ENCODE data around the gene GNG12.

GNG12 gene

DNA sequence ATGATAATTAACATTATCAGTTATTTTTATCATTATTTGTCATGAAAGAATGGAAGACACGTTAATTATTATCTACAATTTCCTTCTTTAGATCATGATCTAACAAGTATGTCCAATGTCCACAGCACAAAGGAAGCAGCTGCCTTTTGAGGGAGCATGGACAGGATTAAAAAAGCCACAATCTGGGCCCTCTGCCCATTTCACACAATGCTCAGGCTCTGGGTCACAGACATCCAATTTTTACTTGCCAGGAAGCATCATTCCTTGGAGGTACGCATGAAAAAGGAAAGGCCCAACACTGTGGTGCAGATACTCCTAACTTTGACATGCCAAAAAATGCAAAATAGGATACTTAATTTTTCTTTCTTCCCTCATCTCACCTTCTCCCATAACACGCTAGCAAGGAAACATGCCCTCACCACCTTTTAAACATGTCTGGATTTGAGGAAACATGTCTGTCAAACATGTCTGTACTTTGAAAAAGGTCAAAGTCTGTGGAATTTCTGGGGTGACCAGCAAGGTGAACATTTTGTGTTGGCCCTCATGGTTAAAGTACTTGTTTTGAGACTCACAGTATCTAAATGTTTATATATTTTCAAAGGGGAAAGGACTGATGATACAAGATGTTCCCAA is 108.2 kb downstream of the GNG12 start:
- DNase-seq, result no peak

DNA sequence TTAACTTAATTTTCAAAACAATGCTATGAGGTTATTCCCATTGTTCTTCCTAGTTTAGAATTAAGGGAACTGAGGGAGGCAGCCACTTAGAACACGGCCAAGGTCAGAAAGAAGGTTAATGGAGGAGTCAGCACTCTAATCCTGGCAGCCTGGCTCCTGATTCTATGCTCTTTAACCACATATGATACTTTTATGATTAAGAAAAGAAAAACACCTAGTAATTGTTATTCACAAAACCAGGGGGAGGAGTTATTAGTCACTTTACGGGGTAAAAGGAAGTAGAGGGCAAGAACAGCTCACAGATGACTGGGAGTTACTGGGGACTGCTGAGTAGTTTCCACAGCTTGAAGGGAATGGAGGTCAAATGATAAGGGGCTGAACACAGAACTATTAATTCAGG is 109.6 kb downstream of the GNG12 start:
- DNase-seq, result no peak

DNA sequence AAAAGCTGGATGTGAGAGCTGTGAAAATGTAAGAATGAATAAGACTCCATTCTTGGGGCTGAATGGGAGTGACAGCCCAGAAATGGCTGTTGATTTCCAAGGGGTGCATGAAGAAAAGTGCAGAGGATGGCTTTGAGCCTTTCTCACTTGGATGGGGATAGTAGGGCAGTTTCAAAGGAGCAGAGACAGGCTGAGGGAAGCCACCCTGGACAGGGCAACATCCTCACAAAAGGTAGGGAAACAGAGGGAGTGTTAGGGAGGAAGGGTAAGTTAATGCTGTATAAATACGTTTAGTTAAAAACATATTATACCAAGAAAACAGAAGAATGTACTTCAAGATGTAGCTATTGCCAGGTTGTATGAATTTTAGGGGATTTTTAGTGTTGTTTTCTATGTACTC is 110.1 kb downstream of the GNG12 start:
- DNase-seq, result no peak

- DNase-seq, result no peak
Observed at GRCh38 chr1:67722292-67722944, 110.8 kb downstream of the GNG12 start.

GRCh38 chr1:67721650-67722291 is 111.5 kb downstream of the GNG12 start:
- DNase-seq, result no peak

GRCh38 chr1:67721112-67721511 is 112.2 kb downstream of the GNG12 start:
- no peak for DNase-seq

- peak; percentile 60 for DNase-seq
Observed at GRCh38 chr1:67719329-67720196, 113.7 kb downstream of the GNG12 start.

DNA sequence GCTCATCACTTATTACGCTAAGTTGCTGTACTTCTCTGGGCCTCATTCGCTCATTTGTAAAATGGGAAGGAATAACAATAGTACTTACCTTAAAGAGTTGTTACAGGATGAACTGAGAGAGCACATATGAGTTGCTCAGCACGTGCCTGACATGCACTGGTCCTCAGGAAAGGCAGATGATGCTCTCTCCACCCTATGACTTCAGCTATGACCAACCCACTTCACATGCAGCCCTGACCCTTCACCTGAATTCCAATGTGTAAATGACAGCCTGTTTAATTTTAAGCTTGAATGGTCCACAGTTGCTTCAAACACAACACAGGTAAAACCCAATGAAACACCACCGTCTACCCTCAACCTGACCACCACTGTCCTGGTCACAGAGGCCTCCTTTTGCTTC is 115.4 kb downstream of the GNG12 start:
- DNase-seq, result no peak

DNA sequence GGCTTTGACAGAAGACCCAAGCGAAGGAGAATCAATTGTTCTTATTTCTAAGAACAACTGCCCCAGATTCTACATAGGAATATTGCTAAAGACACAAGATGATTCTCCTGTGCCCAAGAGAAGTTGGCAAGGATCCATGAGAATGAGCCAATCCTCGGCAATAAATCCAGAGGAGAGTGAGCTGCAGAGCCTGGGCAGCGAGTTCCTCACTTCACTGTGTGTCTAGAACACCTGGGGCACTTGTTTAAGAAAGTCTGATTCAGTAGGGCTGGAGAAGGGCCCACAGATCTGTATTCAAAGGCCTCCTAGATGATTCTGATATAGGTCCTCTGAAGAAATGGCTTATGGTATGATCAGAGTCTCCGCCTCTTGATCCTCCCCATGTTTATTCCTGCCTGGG is 116.5 kb downstream of the GNG12 start:
- DNase-seq, result no peak

GRCh38 chr1:67715819-67716218 is 117.4 kb downstream of the GNG12 start:
- no peak for DNase-seq

GRCh38 chr1:67713057-67713846 is 120.0 kb downstream of the GNG12 start:
- peak; percentile 36 for DNase-seq

DNA sequence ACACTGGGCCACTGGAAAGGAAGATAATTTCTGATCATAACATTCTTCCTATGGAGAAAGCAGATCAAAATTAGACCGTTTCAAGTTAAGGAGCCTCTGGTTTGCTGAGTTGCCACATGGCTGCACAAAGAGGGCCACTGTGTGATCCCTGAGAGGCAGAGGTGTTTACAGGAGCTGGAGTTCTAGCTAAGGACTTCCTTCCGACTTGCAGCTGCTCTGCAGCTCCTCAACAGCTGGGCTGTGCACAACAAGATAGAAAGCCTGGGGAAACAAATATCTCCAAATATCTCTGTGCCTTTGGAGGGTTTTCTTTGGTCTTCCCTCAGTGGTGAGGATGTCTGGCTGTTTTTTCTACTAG is 121.4 kb downstream of the GNG12 start:
- DNase-seq, result no peak

GRCh38 chr1:67711158-67711854 is 122.0 kb downstream of the GNG12 start:
- DNase-seq, result no peak

GRCh38 chr1:67710417-67710816 is 122.8 kb downstream of the GNG12 start:
- DNase-seq, result no peak

DNA sequence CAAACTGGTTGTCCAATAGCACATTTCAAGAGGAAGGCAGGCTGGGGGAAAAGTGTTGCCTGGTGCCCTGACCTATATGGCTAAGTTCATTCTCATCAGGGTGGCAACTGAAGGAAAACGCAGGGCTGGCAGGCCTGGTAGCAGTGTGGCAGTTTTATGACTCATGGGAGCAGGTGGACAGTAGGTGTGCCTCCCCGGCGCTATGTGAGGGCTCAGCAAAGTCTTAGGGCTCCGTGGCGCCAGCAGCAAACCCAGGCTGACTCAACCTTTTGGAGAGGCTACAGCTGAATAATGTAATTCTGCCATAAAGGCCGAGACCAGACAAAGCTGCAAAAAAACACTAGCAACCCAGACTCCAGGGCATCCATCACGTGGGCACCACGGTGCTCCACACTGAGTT is 124.7 kb downstream of the GNG12 start:
- DNase-seq, result no peak

DNA sequence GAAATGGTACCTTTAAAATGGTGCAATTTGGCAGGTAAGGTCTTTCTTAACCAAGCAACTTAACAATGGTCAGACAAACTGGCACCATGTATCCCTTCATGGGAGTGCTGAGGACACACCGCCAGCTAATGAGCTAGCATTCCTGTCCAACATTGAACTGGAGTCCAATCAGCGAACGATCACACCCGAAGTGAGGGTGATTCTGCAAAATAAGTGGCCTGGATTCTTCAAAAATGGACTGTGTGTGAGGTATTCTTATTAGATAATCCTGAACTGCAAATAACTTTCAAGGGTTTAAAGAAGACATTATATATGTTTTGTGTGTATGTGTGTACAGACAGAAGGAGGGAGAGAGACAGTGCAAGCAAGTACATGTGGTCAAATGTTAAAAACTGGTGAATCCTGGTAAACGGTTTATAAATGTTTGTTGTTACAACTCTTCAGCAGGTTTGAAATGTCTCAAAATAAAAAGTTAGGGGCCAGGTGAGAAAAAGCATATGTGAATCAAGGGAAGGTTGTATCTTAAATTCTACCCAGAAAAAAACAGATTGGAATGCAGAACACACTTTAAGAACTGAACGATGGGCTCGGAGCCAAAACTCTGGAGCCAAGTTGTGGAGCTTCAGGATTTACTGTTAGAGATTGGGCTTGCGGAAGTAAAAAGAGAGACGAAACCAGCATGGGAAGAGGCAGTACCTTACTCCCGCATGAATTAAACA is 127.4 kb downstream of the GNG12 start:
- DNase-seq, result no peak

- DNase-seq, result no peak
Observed at GRCh38 chr1:67704351-67704750, 128.9 kb downstream of the GNG12 start.

- no peak for DNase-seq
Observed at GRCh38 chr1:67701876-67702275, 131.4 kb downstream of the GNG12 start.

GRCh38 chr1:67700692-67701410 is 132.4 kb downstream of the GNG12 start:
- no peak for DNase-seq

GRCh38 chr1:67700220-67700619 is 133.0 kb downstream of the GNG12 start:
- no peak for DNase-seq

DNA sequence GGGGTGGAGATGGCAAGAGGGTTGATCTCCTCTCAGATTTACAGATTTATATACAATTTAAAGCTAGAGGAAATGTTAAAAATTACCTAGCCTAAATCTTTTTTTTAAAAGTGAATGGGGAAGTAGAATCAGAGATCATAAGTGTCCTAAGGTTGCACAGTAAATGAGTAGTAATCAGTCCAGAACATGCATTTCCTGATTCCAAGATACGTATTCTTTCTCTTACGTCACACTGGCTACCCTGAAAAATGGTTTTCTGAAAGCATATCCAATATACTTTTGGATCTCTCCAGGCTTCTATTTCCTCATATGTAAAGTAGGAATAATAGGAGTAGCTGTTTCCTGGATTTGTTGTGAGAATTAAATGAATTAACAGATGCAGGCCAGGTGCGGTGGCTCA is 136.6 kb downstream of the GNG12 start:
- DNase-seq, result no peak

Data from NCI-H2227 treated with DMSO at 0.1 percent for 48 hours (cell line).